PC-9 (cell line): ENCODE data around the gene INTS13.
"Not testable (repeated sequence)": the region's sequence is repeated elsewhere in the genome, so short reads cannot be mapped to it uniquely, and the experiment has no call there.

ENCODE experiments used
- CTCF ChIP-seq: fragments of 200-600 bp; sonication (generic); conservative IDR thresholded peaks from 2 replicates; pipeline ENCODE4 v1.6.1; 2017; ENCODE audit warnings: mixed run types, antibody characterized with exemption, mild to moderate bottlenecking, moderate library complexity
- EZH2 ChIP-seq: fragments of 200-600 bp; sonication (generic); IDR thresholded peaks from 2 replicates; pipeline ENCODE4 v1.8.0; 2017; ENCODE audit warnings: antibody characterized with exemption, low read depth

DNA sequence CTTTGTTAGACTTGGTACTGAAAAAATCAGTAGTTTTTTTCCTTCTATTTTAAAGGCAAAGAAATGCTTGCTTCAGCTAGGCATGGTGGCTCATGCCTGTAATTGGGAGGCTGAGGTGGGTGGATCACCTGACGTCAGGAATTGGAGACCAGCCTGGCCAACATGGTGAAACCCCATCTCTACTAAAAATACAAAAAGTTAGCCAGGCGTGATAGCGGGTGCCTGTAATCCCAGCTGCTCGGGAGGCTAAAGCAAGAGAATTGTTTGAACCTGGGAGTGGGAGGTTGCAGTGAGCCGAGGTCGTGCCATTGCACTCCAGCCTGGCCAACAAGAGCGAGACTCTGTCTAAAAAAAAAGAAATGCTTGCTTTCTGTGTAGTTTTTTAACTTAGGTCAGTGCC is 23.6 kb upstream of the INTS13 start:
- not testable (repeated sequence) for TF ChIP-seq CTCF, EZH2
